Heart left ventricle (tissue), 13 donors: ENCODE measurements around the gene CNOT10.
"Not testable (repeated sequence)": the region's sequence is repeated elsewhere in the genome, so short reads cannot be mapped to it uniquely, and the experiment has no call there.

Experiments used
- CTCF ChIP-seq, 12 donors: fragments of 200-600 bp; sonication (generic) in 4 of 12; IDR thresholded peaks; one replicate each; pipeline versions ENCODE4 v1.5.0 to v1.8.0; 2018 to 2022; ENCODE audit warnings: antibody characterized with exemption in 12 of 12, mild to moderate bottlenecking in 5 of 12
- POLR2A ChIP-seq, 2 donors: fragments of 450-650 bp; IDR thresholded peaks; one replicate each; pipeline ENCODE4 v1.6.1; 2017; ENCODE audit warnings: antibody characterized with exemption in 2 of 2, mild to moderate bottlenecking in 2 of 2, moderate library complexity in 2 of 2
- donor health status: ischemic (EF 13 %, LVEDD 7.1; RV severe dilation, severe dysfunction).
- donor health status: DM: no; HTN: yes; CAD: no.
- donor health status: DM: no; HTN: no; CAD: no.
- donor health status: ischemic (EF 25% LVEDD 6.9; RV normal size, moderate dysfunction).
- donor health status: ischemic (EF 25% LVEDD 5.7; RV mildly dilated, moderate dysfunction).
- donor health status: ischemic (EF 35%, LVEDD 5.7; RV mildly dilated, moderate dysfunction).
- donor health status: nonischemic (EF 11% LVEDD 7.7; RV severe dilation, severe dysfunction).
- donor health status: DM: yes; HTN: yes; CAD: no.
- donor health status: PGD.
- donor health status: ischemic (EF 29% LVEDD 5.4; RV normal size, mild dysfunction).
- donor health status: nonischemic (EF 23%, LVEDD 6.1; RV moderate dilation, normal function).

GRCh38 chr3:32652337-32653100 lies 32.5 kb upstream of the CNOT10 start:
- not testable (repeated sequence) for TF ChIP-seq CTCF, POLR2A (IDR thresholded peaks at IDR 0.05)
